Measurements from ENCODE around the gene TMEM45A.
"Not testable (repeated sequence)": the region's sequence is repeated elsewhere in the genome, so short reads cannot be mapped to it uniquely, and the experiment has no call there.

The TMEM45A gene

GRCh38 chr3:100486808-100487207, 5.6 kb upstream of the TMEM45A start:
- no peak for DNase-seq

- DNase-seq = no peak
Observed at GRCh38 chr3:100489118-100489517, 3.3 kb upstream of the TMEM45A start.

GRCh38 chr3:100496711-100497261, 4.4 kb downstream of the TMEM45A start:
- DNase-seq = no peak

GRCh38 chr3:100499651-100500050, 7.2 kb downstream of the TMEM45A start:
- no peak for DNase-seq

- no peak for DNase-seq
Observed at GRCh38 chr3:100500320-100500880, 8.0 kb downstream of the TMEM45A start.

GRCh38 chr3:100503448-100503847, 11.0 kb downstream of the TMEM45A start:
- no peak for DNase-seq

- DNase-seq = no peak
Observed at GRCh38 chr3:100506355-100506754, 13.9 kb downstream of the TMEM45A start.

GRCh38 chr3:100509818-100510217, 17.4 kb downstream of the TMEM45A start:
- DNase-seq = not testable (repeated sequence)

- DNase-seq = no peak
Observed at GRCh38 chr3:100516232-100516631, 23.8 kb downstream of the TMEM45A start.

- DNase-seq = no peak
Observed at GRCh38 chr3:100516838-100517237, 24.4 kb downstream of the TMEM45A start.

- DNase-seq = no peak
Observed at GRCh38 chr3:100517276-100517675, 24.9 kb downstream of the TMEM45A start.

GRCh38 chr3:100518244-100518643, 25.8 kb downstream of the TMEM45A start:
- no peak for DNase-seq

- no peak for DNase-seq
Observed at GRCh38 chr3:100518983-100519382, 26.6 kb downstream of the TMEM45A start.

GRCh38 chr3:100521439-100521845, 29.0 kb downstream of the TMEM45A start:
- no peak for DNase-seq

GRCh38 chr3:100522125-100522524, 29.7 kb downstream of the TMEM45A start:
- no peak for DNase-seq

GRCh38 chr3:100523050-100523760, 30.8 kb downstream of the TMEM45A start:
- no peak for DNase-seq

- no peak for DNase-seq
Observed at GRCh38 chr3:100525753-100526612, 33.6 kb downstream of the TMEM45A start.

GRCh38 chr3:100526613-100527346, 34.4 kb downstream of the TMEM45A start:
- no peak for DNase-seq

- DNase-seq = no peak
Observed at GRCh38 chr3:100527347-100527735, 34.9 kb downstream of the TMEM45A start.

GRCh38 chr3:100531093-100531492, 38.7 kb downstream of the TMEM45A start:
- DNase-seq = no peak

GRCh38 chr3:100532411-100532810, 40.0 kb downstream of the TMEM45A start:
- no peak for DNase-seq

- DNase-seq = no peak
Observed at GRCh38 chr3:100533176-100533575, 40.8 kb downstream of the TMEM45A start.

- no peak for DNase-seq
Observed at GRCh38 chr3:100535610-100535943, 43.2 kb downstream of the TMEM45A start.

Measured in NCI-H510A treated with DMSO at 0.1 percent for 48 hours (cell line).